ENCODE data around the gene ZNF429.
"Not testable (repeated sequence)": the region's sequence is repeated elsewhere in the genome, so short reads cannot be mapped to it uniquely, and the experiment has no call there.

The ZNF429 gene

GRCh38 chr19:21593502-21593901 lies 88.1 kb downstream of the ZNF429 start:
- no peak for DNase-seq

GRCh38 chr19:21593934-21594820 lies 88.8 kb downstream of the ZNF429 start:
- DNase-seq, result peak; percentile 9

DNA sequence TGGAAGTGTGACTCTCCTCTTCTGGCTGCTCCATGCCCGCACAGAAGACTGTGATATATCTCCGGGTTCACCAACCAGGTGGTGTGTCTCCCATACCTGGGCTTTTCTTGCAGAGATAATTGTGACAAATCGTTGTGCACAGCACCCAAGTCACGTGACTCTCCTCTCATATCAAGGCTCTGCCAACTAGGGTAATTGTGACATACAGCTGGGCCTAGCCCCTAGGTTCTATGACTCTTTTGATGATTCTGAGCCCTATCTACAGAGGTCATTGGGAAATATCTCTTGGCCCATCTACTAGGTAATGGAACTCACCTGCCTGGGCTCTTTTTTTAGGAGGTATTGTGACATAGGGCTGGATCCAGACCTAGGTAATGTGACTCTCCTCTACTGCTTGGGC lies 89.8 kb downstream of the ZNF429 start:
- no peak for DNase-seq

DNA sequence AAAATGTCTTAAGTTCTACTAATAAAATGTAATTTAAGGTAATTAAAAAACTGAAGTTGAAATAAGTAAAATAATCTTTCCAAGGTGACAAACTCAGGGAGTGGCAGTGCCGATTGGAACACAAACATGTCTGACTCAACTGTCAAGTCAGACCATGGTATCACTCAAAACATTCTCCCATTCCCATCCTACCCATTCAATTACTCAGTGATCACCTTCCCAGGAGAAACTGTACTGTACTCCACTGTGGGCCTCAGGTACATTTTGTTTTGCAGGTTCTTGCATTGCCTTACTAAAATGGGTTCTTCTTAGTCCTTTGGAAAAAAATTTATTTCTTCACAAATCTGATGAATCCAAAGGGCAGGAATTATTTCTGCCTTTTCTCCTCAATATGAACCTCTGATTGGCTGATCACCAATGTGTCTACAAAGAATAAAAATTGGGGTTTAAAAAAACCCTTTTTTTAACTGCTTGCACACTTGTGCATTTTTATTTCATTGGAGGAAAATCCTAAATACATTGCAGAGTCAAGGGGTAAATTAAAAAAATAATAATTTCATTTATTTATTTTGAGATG lies 96.8 kb downstream of the ZNF429 start:
- DNase-seq, result no peak

- not testable (repeated sequence) for DNase-seq
Measured at GRCh38 chr19:21602659-21603430, 97.4 kb downstream of the ZNF429 start.

DNA sequence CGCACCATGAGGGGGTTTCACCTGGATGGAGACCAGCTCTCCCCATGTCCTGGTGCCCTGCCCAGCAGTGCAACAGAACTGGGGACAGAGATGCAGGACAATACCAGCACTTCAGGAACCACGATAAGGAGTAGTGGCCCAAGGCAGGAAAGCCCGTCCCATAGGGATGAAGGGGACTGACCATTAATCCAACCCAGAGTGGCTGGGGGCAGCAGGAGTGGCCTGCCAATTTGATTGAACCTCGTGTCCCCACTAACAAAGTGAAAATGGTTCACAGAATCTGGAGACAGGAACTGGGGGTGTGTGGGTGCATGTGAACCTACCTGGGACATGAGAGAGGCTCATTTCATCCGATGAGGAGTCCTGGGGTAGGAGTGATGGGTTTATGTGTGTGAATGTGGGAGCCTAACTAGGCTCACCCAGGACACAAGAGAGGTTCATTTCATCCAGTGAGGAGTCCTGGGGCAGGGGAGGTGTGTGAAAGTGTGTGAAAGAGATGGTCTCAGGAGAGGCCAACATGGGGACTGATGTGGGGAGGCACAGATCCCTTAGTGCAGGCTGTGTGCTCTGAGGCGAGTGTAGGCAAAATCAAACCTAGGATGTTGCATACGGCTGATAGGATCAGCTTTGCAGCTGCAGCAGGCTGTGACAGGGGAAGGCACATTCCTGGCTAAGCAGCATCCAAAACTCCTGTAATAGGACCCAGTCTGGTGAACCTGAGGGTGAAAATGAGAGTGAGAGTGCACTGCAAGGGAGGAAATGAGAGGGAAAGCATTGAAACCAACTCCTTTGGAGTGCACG lies 98.2 kb downstream of the ZNF429 start:
- DNase-seq, result no peak

GRCh38 chr19:21604351-21604926 lies 99.0 kb downstream of the ZNF429 start:
- DNase-seq, result peak; percentile 34

Data from CD4-positive, alpha-beta T cell treated with Interleukin-12 subunit alpha and Interleukin-12 subunit beta, for 1 hour (primary cell).